HFF-Myc (cell line): ENCODE results near the gene PAK6.
A peak's percentile ranks its signal among the peaks of the same experiment; 100 is the strongest.

ENCODE experiments used
- DNase-seq: peaks from one replicate; pipeline ENCODE4 v3.0.0-alpha.2; 2011; ENCODE audit warnings: low read depth; ENCODE audit errors: extremely low read depth
- H3K4me3 ChIP-seq: replicated peaks from 2 replicates; pipeline ENCODE4 v1.5.1; 2011; ENCODE audit warnings: low read depth, mild to moderate bottlenecking, control low read depth, low read length
- CTCF ChIP-seq: IDR thresholded peaks from 2 replicates; pipeline ENCODE4 v1.5.1; 2012; ENCODE audit warnings: mild to moderate bottlenecking, low read depth, low read length, control low read depth; ENCODE audit errors: missing control alignments

PAK6 gene

DNA sequence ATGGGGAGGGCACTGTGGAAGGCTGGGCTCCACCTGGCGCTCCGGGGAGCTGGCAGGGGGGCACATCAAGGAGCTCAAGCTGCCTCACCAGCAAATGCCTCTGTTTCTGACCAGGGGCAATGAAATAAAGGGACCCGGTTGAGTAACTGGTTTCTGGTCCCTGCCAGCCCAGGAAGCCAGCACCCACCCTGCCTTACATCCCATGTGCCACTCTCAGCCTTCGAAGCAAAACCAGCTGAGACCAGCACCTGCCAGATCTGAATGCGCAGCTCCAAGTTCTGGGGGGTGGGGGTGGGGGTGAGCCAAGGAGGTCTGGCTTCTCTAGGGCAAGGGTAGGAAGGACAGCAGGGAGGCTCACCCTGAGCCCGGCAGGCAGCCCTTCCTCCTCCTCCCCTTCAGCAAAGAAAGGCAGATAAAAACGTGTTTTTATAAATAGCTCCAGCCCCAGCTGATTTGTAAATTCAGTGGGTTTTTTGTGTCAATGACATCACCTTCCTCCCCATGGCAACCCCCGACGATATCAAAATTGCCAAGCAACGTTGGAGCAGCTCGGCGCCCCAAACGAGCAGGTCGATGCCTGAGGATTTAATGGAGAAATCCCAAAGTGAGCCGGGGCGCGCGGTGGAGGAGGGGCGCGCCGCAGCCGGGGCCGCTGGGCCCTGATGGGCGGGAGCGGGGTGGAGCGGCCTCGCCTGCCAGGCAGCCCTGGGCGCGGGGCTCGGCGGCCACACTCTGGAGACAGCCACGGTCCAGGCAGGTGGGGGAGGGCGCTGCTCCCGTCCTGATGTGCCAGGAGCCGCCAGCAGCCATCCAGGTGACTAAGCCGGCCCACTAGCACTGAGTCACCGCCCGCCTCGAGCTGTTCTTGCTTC lies at the start of gene PAK6:
PAK6 (plus strand) TSS at position 532 of the 872 bp plus-strand sequence. CDS start 25,723 bp downstream, outside the sequence.
- no peak for DNase-seq
- TF ChIP-seq CTCF, result no peak
- 0 out of 2 replicates have a peak within 1 kb of the TSS, but pooled peaks have one; percentile 15 for H3K4me3 ChIP-seq

DNA sequence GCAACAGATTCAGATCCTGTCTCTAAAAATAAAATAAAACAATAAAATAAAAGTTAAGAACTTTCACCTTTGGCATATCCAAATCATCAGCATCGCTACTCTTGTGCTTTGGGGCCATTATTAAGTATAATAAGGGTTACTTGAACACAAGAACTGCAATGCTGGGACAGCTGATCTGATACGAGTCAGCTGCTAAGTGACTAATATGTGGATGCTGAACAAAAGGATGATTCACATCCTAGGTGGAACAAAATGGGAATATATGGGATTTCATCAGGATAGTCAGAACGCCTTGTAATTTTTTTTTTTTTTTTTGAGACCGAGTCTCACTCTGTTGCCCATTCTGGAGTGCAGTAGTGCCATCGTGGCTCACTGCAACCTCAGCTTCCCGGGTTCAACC lies 48.3 kb upstream of the PAK6 start:
- no peak overlapping the region for H3K4me3 ChIP-seq
- TF ChIP-seq CTCF, result no peak
- no peak for DNase-seq

DNA sequence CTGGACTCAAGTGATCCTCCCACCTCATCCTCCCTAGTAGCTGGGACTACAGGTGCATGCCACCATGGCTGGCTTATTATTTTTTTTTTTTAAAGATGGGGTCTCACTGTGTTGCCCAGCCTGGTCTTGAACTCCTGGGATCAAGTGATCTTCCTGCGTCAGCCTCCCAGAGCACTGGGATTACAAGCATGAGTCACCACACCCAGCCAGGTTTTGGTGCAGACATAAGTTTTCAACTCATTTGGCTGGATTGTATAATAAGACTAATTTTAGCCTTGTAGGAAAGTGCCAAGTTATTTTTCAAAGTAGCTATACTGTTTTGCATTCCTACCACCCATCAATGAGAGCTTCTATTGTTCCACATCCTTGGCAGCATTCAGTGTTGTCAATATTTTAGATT lies 45.9 kb upstream of the PAK6 start:
- no peak for TF ChIP-seq CTCF
- no peak overlapping the region for H3K4me3 ChIP-seq
- no peak for DNase-seq

- no peak for TF ChIP-seq CTCF
- no peak overlapping the region for H3K4me3 ChIP-seq
- no peak for DNase-seq
These were observed 41.4 kb upstream of the PAK6 start for GRCh38 chr15:40197434-40197833.

GRCh38 chr15:40198355-40199085 lies 40.3 kb upstream of the PAK6 start:
- no peak for DNase-seq
- no peak overlapping the region for H3K4me3 ChIP-seq
- no peak for TF ChIP-seq CTCF

- H3K4me3 ChIP-seq, result no peak overlapping the region
- TF ChIP-seq CTCF, result no peak
- DNase-seq, result no peak
These were observed 34.8 kb upstream of the PAK6 start for GRCh38 chr15:40204100-40204499.
